NCI-H774 (cell line): ENCODE data around the gene NUDT1.
"Not testable (repeated sequence)": the region's sequence is repeated elsewhere in the genome, so short reads cannot be mapped to it uniquely, and the experiment has no call there.

Experiments used
- DNase-seq: peaks from one replicate; lab custom pipeline; 2025; lab: John Stamatoyannopoulos, UW

NUDT1 gene

GRCh38 chr7:2269089-2269990, 27.3 kb downstream of the NUDT1 start:
- DNase-seq: not testable (repeated sequence)

DNA sequence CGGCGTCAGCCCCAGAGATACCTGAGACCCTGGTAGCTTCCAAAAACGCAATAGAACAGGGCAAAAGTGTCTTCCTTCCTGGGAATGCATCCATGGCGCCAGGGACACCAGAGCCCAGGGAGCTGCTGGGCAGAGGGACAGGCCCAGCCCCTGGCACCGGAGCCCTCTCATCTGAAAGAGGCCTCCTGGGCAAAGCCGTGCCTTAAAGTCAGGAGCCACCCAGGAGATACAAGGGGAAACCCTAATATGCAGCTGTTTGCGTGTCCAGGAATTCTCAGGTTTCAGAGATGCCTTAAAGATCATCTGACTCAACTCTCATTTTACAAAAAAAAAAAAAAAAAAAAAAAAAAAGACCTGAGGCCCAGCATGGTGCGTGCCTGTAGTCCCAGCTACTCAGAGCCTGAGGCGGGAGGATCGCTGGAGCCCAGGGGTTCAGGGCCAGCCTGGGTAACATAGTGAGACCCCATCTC, 28.0 kb downstream of the NUDT1 start:
- no peak for DNase-seq

DNA sequence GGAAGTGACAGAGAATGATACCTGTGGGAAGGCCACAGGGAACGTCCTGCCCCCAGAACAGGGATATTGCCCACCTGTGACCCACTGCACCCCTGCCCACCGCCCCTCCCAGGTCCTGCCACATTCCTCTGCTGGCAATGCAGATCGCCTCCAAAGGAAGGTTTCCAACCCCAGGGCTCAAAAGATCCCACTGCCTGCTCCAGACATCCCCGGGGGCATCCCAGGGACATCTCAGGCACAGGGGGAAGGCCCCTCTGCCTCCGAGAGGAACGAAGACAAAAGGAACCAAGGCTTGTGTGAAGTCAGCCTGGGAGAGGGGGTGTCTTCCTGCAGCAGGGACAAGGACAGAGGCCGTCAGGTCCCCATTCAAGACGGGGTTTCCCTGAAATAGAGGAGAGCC, 28.5 kb downstream of the NUDT1 start:
- DNase-seq: no peak

- DNase-seq: no peak
Measured at GRCh38 chr7:2271273-2272026, 29.4 kb downstream of the NUDT1 start.

- no peak for DNase-seq
Measured at GRCh38 chr7:2272031-2272430, 30.0 kb downstream of the NUDT1 start.

DNA sequence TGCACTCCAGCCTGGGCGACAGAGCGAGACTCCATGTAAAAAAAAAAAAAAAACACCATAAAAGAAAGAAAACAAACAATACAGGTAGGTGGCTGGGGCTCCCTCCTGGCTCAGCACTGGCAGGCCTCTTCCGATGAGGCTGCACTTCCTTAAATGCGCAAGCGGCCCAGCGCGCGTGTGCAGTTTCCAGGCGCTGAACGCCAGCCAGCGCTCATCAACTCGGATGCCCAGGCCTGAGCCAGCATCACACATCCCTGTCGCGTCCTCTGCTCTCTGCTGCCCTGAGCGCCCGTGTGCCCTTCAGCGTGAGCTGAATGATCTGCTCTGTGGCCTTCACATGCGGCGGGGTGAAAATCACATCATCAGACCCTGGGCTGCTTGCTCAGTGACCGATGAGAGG, 31.8 kb downstream of the NUDT1 start:
- no peak for DNase-seq

DNA sequence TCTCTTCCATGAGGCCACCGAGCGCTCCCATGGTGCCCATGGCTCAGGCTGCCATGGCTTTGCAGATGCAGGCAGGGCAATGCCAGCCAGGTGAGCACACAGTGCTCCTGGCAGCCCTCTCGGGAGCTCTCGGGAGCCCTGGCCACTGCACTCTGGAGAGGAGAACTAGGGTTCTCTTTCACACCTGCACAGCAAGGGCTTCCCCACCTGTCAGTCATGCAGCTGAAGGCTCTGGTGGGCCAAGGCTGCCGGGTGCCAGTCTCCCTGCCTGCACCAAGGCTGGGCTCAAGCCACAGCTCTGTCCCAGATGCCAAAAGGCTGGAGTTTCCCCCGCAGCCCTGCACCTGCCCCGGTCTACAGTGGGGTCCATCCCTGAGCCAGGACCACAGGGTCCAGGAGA, 32.6 kb downstream of the NUDT1 start:
- DNase-seq: no peak

DNA sequence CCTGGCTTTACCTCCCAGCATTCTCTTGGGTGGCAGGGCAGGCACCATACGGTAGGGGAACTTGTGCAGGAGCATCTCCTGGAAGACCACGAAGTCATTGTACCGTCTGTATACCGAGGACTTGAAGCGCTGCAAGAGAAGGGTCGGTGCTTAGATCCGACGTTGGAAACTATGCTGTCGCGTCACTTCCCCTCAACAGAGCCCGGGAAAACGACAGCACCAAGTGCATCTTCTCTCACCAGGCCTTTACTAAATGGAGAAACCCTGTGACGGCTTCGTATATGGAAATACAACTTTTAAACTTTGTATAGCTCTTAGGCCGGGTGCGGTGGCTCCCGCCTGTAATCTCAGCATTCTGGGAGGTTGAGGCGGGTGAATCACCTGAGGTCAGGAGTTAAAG, 33.1 kb downstream of the NUDT1 start:
- DNase-seq: no peak

- no peak for DNase-seq
Measured at GRCh38 chr7:2276107-2276506, 34.1 kb downstream of the NUDT1 start.

DNA sequence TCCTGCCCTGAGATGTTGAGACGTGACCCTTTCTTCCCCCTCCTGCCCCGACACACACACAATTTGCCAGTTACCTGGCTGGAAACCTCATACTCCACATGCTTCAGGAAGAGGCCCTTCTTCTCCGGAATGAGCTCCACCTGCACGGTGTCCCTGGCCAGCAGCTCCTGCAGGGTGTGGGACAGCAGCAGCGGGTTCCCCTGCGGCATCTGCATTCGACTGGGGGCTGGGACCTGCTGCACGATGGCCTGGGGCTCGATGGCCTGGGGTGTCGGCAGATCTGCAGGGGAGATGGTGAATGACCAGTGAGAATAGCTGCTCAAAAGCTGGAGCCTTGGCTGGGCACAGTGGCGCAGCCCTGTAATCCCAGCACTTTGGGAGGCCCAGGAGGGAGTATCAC, 36.0 kb downstream of the NUDT1 start:
- DNase-seq: no peak

- DNase-seq: no peak
Measured at GRCh38 chr7:2279896-2280295, 37.9 kb downstream of the NUDT1 start.

DNA sequence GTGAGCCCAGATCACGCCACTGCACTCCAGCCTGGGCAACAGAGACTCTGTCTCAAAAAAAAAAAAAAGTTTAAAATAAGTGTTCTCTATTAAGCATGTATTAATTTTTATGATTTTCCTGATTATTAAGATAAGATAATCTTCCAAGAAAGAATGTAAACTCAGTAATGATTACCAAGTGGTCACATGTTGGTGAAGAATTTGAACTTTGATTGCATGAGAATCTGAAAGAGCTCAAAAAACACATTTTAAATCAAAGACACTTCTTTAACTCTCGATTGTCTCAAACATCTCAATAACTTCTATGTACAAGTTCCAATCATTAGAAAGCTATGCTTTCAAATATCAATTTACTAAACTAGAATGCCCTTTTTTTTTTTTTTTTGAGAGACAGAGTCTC, 38.4 kb downstream of the NUDT1 start:
- no peak for DNase-seq

DNA sequence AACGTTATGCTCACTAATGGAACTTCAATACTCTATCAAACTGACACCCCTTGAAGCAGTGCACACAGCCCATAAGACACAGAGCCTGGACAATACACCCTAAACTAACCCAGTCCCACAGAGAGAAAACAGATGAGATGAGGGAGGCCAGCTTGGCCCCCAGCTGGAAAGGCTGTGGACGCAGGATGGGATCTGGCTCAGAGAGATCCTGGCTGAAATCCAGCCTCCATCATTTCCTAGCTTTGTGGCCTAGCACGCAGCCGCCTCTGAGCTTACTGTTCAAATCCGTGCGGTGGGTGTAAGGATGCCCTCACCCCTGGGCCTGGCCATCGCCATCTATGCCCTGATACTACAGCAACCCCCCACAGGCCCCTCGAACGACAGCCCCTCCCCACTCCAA, 39.5 kb downstream of the NUDT1 start:
- DNase-seq: no peak

- DNase-seq: no peak
Measured at GRCh38 chr7:2282185-2282751, 40.2 kb downstream of the NUDT1 start.

- no peak for DNase-seq
Measured at GRCh38 chr7:2283074-2283473, 41.0 kb downstream of the NUDT1 start.

DNA sequence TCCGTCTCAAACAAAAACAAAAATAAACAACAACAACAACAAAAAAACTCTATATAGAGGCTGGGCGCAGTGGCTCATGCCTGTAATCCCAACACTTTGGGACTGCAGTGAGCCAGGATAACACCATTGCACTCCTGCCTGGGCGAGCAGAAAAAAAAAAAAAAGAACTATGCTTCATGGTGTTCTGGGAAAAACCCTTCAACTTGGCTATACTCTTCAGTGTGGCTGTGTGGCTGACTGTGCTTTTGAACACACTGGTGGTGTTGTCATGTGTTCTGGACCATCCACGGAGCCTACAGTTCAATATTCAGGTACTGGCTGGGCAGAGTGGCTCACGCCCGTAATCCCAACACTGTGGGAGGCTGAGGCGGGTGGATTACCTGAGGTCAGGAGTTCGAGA, 45.7 kb downstream of the NUDT1 start:
- DNase-seq: no peak

- no peak for DNase-seq
Measured at GRCh38 chr7:2288503-2288902, 46.5 kb downstream of the NUDT1 start.

- DNase-seq: no peak
Measured at GRCh38 chr7:2289111-2289586, 47.1 kb downstream of the NUDT1 start.

DNA sequence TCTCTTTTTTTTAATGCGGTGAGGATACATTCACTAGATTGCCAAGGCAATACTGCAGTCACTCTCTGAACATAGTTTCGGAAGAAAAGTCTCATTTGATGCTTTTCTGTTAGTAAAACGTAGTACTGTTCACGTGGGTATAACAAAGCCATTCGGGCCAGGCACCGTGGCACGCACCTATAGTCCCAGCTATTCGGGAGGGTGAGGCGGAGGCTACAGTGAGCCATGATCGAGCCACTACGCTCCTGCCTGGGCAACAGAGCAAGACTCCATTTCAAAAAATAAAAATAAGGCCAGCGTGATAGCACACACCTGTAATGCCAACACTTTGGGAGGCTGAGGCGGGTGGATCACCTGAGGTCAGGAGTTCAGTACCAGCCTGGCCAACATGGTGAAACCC, 47.6 kb downstream of the NUDT1 start:
- no peak for DNase-seq

DNA sequence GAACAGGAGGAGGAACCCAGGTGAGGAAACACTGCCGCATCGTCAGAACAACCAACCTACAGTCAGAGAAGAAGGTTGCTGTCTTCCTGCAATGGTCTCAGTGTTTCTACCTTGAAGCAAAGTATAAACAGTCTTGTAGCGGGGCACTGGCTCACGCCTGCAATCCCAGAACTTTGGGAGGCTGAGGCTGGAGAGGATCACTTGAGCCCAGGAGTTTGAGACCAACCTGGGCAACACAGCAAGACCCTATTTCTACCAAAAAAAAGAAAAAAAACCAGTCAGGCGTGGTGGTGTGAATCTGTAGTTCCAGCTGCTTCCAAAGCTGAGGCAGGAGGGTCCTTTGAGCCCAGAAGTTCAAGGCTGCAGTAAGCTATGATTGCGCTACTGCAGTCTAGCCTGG, 48.9 kb downstream of the NUDT1 start:
- no peak for DNase-seq

DNA sequence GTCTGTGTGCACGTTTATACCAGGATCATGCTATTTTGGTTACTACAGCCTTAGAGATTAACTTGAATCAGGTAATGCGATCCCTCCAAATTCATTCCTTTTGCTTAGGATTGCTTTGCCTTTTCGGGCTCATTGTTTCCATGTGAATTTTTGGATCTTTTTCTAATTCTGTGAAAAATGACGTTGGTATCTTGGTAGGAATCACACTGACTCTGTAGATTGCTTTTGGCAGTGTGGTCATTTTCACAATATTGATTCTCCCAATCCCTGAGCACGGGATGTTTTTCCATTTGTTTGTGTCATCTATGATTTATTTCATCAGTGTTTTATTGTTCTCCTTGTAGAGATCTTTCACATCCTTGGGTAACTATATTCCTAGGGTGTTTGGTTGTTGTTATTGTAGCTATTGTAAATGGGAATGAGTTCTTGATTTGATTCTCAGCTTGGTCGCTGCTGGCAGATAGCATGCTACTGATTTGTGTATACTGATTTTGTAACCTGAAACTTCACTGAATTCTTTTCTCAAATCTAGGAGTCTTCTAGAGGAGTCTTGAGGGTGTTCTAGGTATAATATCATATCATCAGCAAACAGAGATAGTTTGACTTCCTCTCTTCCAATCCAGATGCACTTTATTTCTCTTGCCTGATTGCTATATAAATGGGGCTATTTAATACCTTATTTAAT, 54.1 kb downstream of the NUDT1 start:
- no peak for DNase-seq

- no peak for DNase-seq
Measured at GRCh38 chr7:2296832-2297231, 54.8 kb downstream of the NUDT1 start.
